Raji (cell line): ENCODE results near the gene SYT15.

Experiments used
- POLR2A ChIP-seq: IDR thresholded peaks from 2 replicates; pipeline ENCODE4 v1.6.1; 2011; ENCODE audit warnings: low read depth, low read length, control low read depth; ENCODE audit not compliant: insufficient read depth

The SYT15 gene

DNA sequence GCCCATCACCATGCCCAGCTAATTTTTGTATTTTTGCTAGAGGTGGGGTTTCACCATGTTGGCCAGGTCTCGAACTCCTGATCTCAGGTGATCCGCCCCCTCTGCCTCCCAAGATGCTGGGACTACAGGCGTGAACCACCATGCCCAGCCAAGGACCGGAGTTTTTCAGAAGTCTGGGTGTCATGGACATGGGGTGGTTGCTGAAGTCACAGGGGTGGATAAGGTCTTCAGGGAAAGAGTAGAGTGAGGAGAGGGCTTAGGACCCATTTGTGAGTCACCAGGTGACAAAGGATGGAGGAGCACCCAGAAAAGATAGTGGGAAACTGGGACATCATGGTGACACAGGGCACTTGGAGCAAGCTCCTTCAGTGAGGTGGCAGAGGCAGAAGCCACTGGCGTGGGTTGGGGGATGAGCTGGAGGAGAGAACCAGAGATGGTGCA lies 19.7 kb upstream of the SYT15 start:
- TF ChIP-seq POLR2A: no peak

DNA sequence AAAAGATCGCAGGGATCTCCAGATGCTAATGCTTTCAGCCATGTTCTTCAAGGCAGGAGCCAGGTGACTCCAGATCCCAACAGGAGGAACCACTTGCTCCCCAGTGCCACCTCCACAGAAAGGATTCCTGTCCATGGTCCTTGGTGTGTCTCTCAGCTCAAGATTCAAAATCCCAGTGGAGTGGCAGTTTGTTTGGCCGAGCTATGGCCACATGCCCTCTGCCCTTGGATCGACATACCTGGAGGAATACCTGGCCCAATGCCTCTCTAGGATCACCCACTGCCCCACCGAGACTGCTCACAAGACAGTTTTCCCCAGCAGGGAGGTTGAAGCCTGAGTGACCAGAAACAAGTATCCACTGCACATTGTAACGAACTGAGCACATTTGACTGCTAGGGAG lies 18.5 kb upstream of the SYT15 start:
- TF ChIP-seq POLR2A: no peak

DNA sequence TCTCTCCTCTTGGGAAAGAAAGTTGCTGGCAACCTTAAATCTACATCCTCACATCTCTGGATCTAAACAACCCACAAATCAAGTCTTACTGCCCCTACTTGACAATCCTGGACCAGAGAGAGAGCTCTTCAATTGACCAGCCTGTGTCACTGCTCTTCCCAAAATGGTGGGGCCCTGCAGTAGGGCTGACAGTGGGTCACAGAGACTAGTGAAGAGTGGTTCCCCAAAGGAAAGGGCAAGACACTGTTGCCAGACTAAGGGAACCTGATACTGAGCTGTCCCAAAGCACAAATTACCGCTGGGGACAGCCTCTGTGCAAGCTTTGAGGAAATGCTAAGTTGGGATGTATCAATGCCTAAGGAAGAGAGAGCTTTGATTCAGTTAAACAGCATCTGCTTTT lies 18.0 kb upstream of the SYT15 start:
- no peak for TF ChIP-seq POLR2A
